BJ (cell line): ENCODE measurements around the gene SKIC2. TPM values are rescaled to one million over a fixed set of nuclear protein-coding genes. Genes with fewer than 3 reads are reported as not detected.
"Not testable (repeated sequence)": the region's sequence is repeated elsewhere in the genome, so short reads cannot be mapped to it uniquely, and the experiment has no call there.

Experiments
- CTCF ChIA-PET: fragments of 350-600 bp; formaldehyde crosslinking; extraction: SDS; loops from one replicate; lab custom pipeline; 2021; ENCODE audit warnings: antibody characterized with exemption, inconsistent platforms; lab: Yijun Ruan, JAX
- POLR2A ChIA-PET: fragments of 300-600 bp; sonication (Branson Sonifier 250); formaldehyde crosslinking; extraction: SDS; loops from one replicate; lab custom pipeline; 2021; ENCODE audit warnings: antibody characterized with exemption; lab: Charles Lee
- DNase-seq: peaks from one replicate; pipeline ENCODE4 v3.0.0-alpha.2; 2011; ENCODE audit warnings: low read depth
- H3K27me3 ChIP-seq: 2 replicates; pipeline ENCODE4 v1.6.0; 2011; ENCODE audit warnings: low read length; ENCODE audit not compliant: control insufficient read depth, insufficient read depth
- H3K36me3 ChIP-seq: 2 replicates; pipeline ENCODE4 v1.5.1; 2011; ENCODE audit warnings: low read length; ENCODE audit not compliant: control insufficient read depth, insufficient read depth
- H3K4me3 ChIP-seq: 2 replicates; pipeline ENCODE4 v1.5.1; 2011; ENCODE audit warnings: low read depth, mild to moderate bottlenecking, control low read depth, low read length
- polyA plus RNA-seq: library from polyadenylated mRNA; depleted of rRNA; stranded (reverse); fragments of >200 nt; gene quantifications from 2 replicates; pipeline ENCODE4 v1.2.3, GENCODE V29; 2011; rRNA removed
- small RNA-seq: library from RNA; depleted of rRNA; stranded (forward); fragments of <200 nt; gene quantifications from one replicate; pipeline ENCODE3, GENCODE V24; 2012; ENCODE audit warnings: low replicate concordance, low read depth; ENCODE audit not compliant: insufficient read length

Gene SKIC2
- polyA plus RNA-seq, 1 experiment: 37.3 TPM

GRCh38 chr6:32010856-32011530, 52.0 kb downstream of the SKIC2 start:
- POLR2A ChIA-PET, CTCF ChIA-PET, H3K4me3 ChIP-seq, DNase-seq, H3K36me3 ChIP-seq, H3K27me3 ChIP-seq: not testable (repeated sequence)

DNA sequence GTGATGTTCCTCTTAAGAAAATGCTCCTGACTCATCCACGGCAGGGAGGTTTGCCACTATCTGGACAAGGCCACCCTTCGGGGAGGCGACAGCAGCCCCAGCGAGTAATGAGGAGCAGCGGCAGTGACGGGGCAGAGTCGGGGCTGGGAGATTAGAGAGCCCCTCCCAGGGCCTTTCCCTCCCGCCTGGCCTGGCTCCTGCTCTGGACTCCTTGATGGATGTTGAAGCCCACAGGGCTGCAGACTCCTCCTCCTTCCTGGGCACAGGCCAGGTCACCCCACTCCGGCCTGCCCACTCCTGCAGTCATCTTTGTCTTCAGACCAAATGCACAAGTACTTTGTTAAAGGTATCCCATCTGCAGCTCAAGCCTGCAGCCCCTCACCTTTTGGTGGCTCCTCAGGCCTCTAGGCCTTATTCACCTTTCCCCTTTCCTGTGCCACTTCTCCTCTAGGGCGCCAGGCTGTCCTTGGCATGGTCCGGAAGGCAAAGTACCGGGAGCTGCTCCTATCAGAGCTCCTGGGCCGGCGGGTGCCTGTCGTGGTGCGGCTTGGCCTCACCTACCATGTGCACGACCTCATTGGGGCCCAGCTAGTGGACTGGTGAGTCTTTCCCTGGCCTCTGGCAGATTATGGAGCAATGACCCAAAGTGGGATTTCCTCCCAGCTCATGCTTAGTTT, 54.1 kb downstream of the SKIC2 start:
- POLR2A ChIA-PET, DNase-seq, H3K27me3 ChIP-seq, H3K36me3 ChIP-seq, H3K4me3 ChIP-seq, CTCF ChIA-PET: not testable (repeated sequence)

GRCh38 chr6:32013738-32014137, 54.8 kb downstream of the SKIC2 start:
- H3K27me3 ChIP-seq, H3K4me3 ChIP-seq, POLR2A ChIA-PET, DNase-seq, H3K36me3 ChIP-seq, CTCF ChIA-PET: not testable (repeated sequence)

DNA sequence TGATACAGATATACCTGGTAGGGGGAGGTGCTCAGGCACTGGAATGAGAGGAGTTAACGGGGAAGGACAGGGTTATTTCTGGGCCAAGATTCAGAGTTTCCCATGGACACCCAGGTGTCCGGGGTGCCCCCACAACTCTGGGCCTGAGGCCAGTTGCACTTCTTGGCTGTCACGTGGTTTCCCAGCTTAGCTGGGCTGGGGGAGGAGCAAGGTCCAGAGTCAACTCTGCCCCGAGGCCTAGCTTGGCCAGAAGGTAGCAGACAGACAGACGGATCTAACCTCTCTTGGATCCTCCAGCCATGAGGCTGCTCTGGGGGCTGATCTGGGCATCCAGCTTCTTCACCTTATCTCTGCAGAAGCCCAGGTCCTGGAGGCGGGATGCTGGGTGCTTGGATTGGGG, 55.6 kb downstream of the SKIC2 start, which contains the start of gene C4B:
Gene C4B (plus strand): TSS at position 249 of the 400 bp plus-strand sequence. CDS start 51 bp downstream, at position 300.
- CTCF ChIA-PET, DNase-seq, POLR2A ChIA-PET: not testable (repeated sequence)

More for the DNA sequence above, 55.6 kb downstream of the SKIC2 start, which contains the start of gene C4B:
- not testable (repeated sequence) for H3K36me3 ChIP-seq, H3K4me3 ChIP-seq, H3K27me3 ChIP-seq

Small RNAs within 50 kb of the gene (small RNA-seq; reads per million reads assigned to genes)
- not detected for gene AL645922.1

Other genes with a start within 250 kb of the SKIC2 start
- not detected in 2 replicates for gene LY6G6D, start 243.8 kb upstream of the SKIC2 start, polyA plus RNA-seq
- not detected in 2 replicates for gene LY6G6C, start 237.4 kb upstream of the SKIC2 start, polyA plus RNA-seq
- not detected in 2 replicates for gene MPIG6B, start 235.8 kb upstream of the SKIC2 start, polyA plus RNA-seq
- gene DDAH2, start 229.9 kb upstream of the SKIC2 start, polyA plus RNA-seq: 43.2 and 69.5 TPM in 2 replicates
- gene CLIC1, start 222.6 kb upstream of the SKIC2 start, polyA plus RNA-seq: 820 and 866 TPM in 2 replicates
- 9.2 and 10.7 TPM in 2 replicates for gene MSH5, start 219.2 kb upstream of the SKIC2 start, polyA plus RNA-seq
- gene SAPCD1, start 196.5 kb upstream of the SKIC2 start, polyA plus RNA-seq: 1.2 and 1.9 TPM in 2 replicates
- 0.16 and 0.29 TPM in 2 replicates for gene VWA7, start 181.8 kb upstream of the SKIC2 start, polyA plus RNA-seq
- gene VARS1, start 163.4 kb upstream of the SKIC2 start, polyA plus RNA-seq: 10.9 and 33.9 TPM in 2 replicates
- 40.3 and 43.5 TPM in 2 replicates for gene LSM2, start 152.2 kb upstream of the SKIC2 start, polyA plus RNA-seq
- 0.90 and 0.99 TPM in 2 replicates for gene HSPA1L, start 143.9 kb upstream of the SKIC2 start, polyA plus RNA-seq
- 57.7 and 98.6 TPM in 2 replicates for gene HSPA1A, start 143.6 kb upstream of the SKIC2 start, polyA plus RNA-seq
- gene HSPA1B, start 131.4 kb upstream of the SKIC2 start, polyA plus RNA-seq: 20.9 and 42.8 TPM in 2 replicates
- gene NEU1, start 96.4 kb upstream of the SKIC2 start, polyA plus RNA-seq: 32.1 and 48.1 TPM in 2 replicates
- 0.07 and 0.12 TPM in 2 replicates for gene SLC44A4, start 80.2 kb upstream of the SKIC2 start, polyA plus RNA-seq
- 19.3 and 32.8 TPM in 2 replicates for gene EHMT2, start 61.5 kb upstream of the SKIC2 start, polyA plus RNA-seq
- 2.0 and 2.6 TPM in 2 replicates for gene ZBTB12, start 57.1 kb upstream of the SKIC2 start, polyA plus RNA-seq
- 0.74 and 1.2 TPM in 2 replicates for gene C2, start 31.5 kb upstream of the SKIC2 start, polyA plus RNA-seq
- gene CFB, start 13.1 kb upstream of the SKIC2 start, polyA plus RNA-seq: 6.7 and 7.6 TPM in 2 replicates
- 69.6 and 70.5 TPM in 2 replicates for gene NELFE, start 204 bp upstream of the SKIC2 start, polyA plus RNA-seq
- 18.2 and 28.1 TPM in 2 replicates for gene DXO, start 13.0 kb downstream of the SKIC2 start, polyA plus RNA-seq
- 5.9 and 9.7 TPM in 2 replicates for gene C4A, start 22.9 kb downstream of the SKIC2 start, polyA plus RNA-seq
- gene C4B, start 55.6 kb downstream of the SKIC2 start, polyA plus RNA-seq: 9.2 and 14.4 TPM in 2 replicates
- 0.11 and 0.29 TPM in 2 replicates for gene CYP21A2, start 79.2 kb downstream of the SKIC2 start, polyA plus RNA-seq
- gene TNXB, start 150.2 kb downstream of the SKIC2 start, polyA plus RNA-seq: 0.58 and 0.60 TPM in 2 replicates
- gene ATF6B, start 169.1 kb downstream of the SKIC2 start, polyA plus RNA-seq: 46.5 and 69.2 TPM in 2 replicates
- gene FKBPL, start 171.1 kb downstream of the SKIC2 start, polyA plus RNA-seq: 5.3 and 5.6 TPM in 2 replicates
- gene PRRT1, start 192.8 kb downstream of the SKIC2 start, polyA plus RNA-seq: 0.77 and 0.78 TPM in 2 replicates
- 24.2 and 31.9 TPM in 2 replicates for gene PPT2, start 195.0 kb downstream of the SKIC2 start, polyA plus RNA-seq
- 3.7 and 4.0 TPM in 2 replicates for gene EGFL8, start 205.4 kb downstream of the SKIC2 start, polyA plus RNA-seq
- gene AGPAT1, start 216.9 kb downstream of the SKIC2 start, polyA plus RNA-seq: 117 and 158 TPM in 2 replicates
- gene RNF5, start 219.2 kb downstream of the SKIC2 start, polyA plus RNA-seq: 40.2 and 44.4 TPM in 2 replicates
- 2.4 and 2.6 TPM in 2 replicates for gene AGER, start 225.1 kb downstream of the SKIC2 start, polyA plus RNA-seq
- gene PBX2, start 231.0 kb downstream of the SKIC2 start, polyA plus RNA-seq: 59.5 and 73.5 TPM in 2 replicates
- 9.8 and 13.3 TPM in 2 replicates for gene GPSM3, start 233.5 kb downstream of the SKIC2 start, polyA plus RNA-seq